NCI-H2107 treated with DMSO at 0.1 percent for 48 hours (cell line): Measurements from ENCODE around the gene TMEM120A.

ENCODE experiments used
- DNase-seq: peaks from one replicate; lab custom pipeline; 2025; ENCODE audit not compliant: unreplicated experiment; lab: John Stamatoyannopoulos, UW

The TMEM120A gene

DNA sequence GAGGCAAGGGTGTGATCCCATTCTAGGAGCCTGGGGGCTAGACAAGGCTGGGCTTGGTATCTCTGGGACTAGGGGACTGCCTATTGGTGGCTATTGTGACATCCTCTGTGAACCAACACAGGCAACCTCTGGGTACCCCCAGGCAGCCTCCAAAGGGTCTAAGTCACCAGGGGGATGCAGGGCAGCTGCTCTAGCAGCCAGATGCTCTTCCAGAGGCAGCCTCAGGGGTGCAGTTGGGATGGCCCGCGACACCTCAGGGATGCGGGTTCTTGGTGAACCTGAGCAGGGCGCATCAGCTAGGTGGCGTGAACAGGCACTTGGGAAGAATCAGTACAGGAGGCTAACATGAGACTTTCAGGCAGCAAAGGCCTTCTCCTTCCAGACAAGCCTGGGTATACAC is 1.6 kb upstream of the TMEM120A start:
- no peak for DNase-seq

DNA sequence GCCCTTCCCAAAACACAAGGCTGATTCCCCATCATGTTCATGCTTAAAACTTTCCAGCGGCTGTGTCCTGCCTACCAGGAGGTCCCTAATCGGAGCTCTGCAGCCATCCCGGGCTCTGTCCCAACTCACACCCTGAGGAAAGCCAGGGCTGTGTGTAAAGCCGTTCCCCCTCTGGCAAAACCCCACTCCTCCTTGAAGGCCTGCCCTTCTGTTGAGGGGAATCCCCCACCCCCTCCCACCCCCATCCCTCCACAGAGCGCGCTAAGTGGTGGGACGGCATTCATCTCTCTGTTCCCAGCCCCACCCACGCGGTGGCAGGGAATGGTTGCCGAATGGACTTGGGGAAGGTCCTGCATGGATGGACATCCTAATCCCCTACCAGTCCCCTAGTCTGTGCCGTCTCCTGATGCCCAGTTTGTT is 667 bp upstream of the TMEM120A start:
- DNase-seq = no peak

DNA sequence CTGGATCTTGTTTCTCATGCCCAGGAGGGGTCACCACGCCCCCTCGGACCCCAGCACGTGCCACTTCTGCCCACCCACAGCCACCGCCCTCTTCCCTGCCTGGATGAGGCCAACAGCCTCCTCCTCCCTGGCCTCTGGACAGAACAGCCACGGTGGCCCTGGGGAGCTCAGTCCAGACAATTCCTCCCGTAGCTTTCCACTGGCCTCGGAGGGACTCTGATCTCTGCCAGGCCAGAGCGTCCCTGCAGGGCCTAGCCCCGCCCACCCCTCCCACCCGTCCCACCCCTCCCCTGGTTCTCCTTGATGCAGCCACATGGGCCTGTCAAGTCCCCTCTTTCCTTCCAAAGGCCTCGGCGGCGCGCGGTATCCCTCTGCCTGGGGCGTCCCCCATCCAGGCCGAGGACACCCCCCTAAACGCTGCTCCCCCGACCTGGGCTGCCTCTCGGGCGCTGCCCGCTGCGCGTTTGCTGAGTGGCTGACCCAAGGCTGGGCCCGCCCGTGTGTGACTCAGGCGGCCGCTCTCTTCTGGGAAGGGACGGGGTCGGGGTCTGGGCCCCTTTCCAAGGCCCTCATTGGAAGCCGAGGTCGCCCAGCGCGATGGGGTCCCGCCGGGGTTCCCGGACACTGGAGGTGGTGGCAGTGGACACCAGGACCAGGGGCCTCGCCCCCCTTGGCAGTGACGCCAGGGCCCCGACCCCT is 557 bp downstream of the TMEM120A start:
- no peak for DNase-seq

DNA sequence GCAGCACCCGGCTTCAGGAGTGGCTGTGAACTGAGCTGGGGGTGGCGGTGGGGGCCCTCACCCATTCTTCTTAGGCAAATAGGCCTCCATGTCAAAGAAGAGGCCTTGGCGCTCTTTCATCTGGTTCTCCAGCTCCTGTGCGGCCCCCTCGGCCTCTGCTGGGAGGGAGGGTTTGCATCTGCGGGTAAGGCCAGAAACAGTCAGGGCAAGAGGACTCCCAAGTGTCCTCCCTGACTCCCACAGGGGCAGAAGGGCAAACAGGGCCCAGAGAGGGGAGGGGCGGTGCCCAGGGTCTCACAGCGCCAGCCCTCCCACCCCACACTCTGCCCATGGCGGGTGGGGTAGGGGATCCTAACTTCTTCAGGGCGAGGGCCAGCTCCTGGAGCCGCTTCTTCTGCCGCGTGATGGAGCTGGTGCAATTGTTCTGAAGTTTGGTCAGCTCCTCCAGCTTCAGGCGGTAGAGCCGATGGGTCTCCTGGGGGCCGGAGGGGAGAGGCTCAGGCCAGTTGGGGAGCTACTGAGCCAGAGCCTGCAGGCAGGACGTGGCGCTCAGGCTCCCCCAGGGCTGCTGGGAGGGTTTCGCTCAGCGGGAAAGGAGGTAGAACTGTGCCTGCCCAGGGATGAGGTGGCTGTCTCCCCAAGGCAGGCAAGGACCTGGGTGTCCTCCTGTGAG is 2.2 kb downstream of the TMEM120A start:
- DNase-seq = no peak

DNA sequence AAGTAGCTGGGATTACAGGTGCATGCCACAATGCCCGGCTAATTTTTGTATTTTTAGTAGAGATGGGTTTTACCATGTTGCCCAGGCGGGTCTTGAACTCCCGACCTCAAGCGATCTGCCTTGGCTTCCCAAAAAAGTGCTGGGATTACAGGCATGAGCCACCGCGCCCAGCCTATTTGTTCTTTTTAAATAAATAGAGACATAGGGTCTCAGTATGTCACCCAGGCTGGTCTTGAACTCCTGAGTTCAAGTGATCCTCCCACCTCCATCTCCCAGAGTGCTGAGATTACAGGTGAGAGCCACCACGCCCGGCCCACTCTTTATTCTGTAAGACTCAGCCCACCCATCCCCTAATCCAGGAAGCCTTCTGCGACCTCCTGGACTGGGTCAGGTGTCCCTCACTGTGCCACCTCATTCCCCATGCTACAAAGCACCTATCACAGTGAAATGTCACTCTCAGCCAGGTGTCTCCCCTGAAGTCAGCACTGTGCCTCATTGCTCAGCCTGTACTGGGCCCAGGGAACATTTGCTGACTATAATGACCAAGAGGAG is 2.8 kb downstream of the TMEM120A start:
- DNase-seq = no peak

DNA sequence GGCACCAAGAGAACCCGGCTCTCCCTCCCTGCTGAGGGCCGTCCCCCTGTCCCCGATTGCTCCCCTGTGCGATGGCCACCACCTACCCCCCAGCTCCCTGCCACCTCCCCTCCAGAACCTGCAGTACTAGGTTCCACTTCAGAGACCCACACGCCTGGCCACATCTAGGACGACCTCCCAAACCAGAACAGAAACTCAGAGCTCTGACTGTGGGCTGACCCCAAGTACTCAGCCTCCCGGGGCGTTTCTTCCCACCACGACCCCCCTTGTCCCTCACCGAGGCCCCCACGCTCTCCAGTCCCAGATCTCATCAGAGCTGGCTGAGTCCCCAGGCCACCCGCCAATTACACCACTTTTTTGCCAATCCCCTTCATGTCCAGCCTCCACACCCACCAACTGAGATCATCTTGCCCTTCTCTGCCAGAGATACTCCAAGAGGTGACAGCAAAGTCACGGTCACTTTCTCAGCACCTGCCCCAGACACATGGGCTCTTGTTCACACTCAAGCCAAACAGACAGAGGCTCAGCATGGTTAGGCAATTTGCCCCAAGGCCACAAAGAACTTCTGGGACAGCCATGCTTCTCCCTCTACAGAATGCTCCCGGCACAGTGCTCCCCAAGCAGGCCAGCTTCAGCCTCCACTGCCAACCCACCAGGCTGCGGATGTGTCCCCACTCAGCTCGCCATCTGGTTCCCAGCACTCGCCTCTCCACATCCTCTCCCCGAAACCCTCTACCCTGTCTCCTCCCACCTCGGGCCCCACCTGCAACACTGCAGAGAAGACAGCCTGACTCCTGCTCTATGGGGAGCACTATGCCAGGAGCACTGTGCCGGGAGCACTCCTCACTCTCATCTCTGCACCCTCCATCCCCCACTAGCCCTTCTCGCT is 4.7 kb downstream of the TMEM120A start:
- no peak for DNase-seq

DNA sequence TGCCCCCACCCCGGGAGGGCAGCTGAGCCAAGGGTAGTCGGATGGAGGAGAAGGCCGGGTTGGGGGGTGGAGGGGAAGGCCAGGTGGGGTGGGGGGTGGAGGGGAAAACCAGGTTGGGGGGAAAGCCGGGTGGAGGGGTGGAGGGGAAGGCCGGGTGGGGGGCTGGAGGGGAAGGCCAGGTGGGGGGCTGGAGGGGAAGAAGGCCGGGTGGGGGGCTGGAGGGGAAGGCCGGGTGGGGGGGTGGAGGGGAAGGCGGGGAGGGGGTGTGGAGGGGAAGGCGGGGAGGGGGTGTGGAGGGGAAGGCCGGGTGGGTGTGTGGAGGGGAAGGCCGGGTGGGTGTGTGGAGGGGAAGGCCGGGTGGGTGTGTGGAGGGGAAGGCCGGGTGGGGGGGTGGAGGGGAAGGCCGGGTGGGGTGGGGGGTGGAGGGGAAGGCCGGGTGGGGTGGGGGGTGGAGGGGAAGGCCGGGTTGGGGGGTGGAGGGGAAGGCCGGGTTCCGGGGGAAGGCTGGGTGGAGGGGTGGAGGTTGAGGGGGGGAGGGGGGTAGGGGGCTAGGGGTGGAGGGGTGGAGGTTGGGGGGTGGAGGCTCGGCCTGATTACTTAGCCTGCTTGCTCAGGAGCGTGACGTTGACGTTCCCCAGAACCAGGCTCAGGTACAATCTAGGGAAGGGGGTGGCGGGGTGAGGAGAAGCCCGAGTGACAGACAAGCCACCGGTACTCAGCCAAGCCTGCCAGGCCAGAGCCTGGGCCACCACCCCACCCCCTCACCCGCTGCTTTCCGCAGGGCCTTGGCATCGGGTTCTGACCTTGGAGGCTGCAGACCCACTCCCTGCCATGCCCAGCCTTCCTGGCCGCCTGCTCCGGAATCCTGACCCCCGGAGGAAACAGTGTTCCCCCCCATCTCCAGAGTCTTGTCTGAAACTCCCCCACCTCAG is 5.6 kb downstream of the TMEM120A start:
- DNase-seq = no peak

DNA sequence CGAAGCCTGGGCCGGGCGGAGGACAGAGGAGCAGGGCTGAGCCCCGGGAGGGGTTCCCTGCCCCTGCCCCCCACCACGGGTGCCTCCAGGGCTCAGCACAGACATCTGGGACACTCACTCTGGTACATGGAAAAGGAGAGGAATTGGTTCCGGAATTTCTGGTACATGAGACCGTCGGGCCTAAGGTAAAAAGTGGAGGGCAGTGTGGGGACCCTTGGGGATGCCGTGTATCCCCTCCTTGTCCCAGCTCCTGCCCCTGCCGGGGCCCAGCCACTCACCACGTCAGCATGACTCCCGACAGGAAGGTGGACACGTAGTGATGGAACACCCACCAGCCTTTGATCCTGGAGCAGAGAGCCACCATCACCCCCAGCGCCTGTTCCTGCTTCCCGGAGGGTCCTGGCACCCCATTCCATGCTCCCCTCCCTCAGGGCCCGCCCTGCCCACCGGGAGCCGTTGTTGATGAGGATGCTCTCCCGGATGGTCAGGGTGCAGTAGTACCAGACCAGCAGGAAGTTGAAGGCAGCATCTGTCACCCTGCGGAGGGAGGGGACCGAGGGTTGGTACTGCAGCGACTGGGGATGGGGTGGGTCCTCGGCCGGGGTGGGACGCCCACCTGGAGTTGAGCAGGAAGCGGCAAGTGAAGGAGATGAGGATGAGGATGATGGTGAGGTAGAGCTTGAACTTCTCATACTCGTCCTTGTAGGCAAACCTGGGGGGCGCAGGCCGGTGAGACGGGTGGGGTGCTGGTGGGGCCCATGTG is 6.4 kb downstream of the TMEM120A start:
- no peak for DNase-seq

DNA sequence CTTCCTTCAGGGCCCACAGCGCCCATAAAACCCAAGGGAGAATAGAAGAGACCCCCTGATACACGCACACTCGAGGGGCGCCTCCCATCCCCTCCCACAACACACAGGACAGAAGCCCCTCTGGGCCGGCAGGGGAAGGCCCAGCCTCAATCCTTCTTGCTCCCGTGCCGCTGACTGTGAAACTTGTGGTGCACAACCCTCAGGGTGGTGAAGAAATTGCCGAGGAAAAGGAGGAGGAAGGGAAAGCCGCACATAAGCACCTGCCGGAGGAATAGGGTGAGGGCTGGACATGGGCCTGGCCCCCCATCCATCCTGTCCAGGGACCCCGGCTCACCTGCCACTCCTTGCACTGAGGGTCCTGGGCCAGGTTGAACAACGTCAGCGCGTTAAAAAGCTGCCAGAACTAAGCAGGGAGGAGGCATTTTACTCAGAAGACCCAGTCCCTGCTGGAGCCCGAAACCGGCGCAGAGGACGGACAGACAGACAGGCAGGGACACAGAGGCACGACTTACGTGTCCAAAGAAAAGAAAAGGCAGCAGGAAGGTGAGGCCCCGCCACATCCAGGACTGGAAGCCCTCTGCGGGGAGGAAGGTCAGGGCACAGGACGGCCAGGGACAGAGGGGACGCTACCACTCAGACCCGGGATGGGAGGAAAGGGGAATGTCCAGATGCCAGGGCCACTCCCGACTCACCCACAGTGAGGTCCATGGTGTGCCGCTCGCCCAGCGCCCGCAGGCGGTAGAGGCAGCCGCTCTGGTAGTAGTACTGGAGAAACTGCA is 7.2 kb downstream of the TMEM120A start:
- no peak for DNase-seq

DNA sequence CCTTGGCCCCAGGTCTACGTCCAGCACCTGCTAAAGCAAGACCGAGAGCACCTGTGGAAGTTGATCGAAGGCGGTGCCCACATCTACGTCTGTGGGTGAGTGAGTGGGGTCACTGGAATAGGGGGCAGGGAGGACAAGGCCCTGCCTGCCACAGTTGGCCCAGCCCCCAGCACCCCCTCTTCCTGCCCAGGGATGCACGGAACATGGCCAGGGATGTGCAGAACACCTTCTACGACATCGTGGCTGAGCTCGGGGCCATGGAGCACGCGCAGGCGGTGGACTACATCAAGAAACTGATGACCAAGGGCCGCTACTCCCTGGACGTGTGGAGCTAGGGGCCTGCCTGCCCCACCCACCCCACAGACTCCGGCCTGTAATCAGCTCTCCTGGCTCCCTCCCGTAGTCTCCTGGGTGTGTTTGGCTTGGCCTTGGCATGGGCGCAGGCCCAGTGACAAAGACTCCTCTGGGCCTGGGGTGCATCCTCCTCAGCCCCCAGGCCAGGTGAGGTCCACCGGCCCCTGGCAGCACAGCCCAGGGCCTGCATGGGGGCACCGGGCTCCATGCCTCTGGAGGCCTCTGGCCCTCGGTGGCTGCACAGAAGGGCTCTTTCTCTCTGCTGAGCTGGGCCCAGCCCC is 8.1 kb downstream of the TMEM120A start:
- no peak for DNase-seq

DNA sequence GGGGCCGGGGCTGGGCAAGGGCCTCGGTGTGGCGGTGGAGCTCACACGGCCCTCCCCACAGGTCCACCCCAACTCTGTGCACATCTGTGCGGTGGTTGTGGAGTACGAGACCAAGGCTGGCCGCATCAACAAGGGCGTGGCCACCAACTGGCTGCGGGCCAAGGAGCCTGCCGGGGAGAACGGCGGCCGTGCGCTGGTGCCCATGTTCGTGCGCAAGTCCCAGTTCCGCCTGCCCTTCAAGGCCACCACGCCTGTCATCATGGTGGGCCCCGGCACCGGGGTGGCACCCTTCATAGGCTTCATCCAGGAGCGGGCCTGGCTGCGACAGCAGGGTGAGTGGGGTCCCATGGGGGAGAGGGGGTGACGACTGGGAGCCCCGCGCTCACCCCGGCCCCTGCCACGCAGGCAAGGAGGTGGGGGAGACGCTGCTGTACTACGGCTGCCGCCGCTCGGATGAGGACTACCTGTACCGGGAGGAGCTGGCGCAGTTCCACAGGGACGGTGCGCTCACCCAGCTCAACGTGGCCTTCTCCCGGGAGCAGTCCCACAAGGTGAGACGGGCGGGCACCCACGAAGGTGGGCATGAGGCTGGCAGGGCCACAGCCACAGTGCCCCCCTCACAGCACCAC is 8.8 kb downstream of the TMEM120A start:
- DNase-seq = no peak

DNA sequence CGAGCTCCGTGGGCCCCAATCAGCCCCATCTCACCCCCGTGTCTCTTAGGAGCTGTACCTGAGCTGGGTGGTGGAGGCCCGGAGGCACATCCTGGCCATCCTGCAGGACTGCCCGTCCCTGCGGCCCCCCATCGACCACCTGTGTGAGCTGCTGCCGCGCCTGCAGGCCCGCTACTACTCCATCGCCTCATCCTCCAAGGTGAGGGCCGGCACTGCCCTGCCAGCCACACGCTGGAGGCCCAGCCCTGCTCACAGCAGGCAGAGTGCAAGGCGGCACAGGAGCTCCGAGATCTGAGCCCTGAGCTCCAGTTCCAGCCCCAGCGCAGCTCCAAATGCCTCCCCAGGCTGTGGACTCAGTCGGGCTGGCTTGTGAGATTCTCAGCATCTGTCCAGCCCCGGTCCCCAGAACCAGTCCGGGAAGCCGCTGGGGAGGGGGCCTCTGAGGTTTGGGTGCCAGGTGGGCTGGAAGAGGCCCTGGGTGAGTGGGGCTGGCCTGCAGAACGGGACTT is 9.3 kb downstream of the TMEM120A start:
- DNase-seq = no peak

DNA sequence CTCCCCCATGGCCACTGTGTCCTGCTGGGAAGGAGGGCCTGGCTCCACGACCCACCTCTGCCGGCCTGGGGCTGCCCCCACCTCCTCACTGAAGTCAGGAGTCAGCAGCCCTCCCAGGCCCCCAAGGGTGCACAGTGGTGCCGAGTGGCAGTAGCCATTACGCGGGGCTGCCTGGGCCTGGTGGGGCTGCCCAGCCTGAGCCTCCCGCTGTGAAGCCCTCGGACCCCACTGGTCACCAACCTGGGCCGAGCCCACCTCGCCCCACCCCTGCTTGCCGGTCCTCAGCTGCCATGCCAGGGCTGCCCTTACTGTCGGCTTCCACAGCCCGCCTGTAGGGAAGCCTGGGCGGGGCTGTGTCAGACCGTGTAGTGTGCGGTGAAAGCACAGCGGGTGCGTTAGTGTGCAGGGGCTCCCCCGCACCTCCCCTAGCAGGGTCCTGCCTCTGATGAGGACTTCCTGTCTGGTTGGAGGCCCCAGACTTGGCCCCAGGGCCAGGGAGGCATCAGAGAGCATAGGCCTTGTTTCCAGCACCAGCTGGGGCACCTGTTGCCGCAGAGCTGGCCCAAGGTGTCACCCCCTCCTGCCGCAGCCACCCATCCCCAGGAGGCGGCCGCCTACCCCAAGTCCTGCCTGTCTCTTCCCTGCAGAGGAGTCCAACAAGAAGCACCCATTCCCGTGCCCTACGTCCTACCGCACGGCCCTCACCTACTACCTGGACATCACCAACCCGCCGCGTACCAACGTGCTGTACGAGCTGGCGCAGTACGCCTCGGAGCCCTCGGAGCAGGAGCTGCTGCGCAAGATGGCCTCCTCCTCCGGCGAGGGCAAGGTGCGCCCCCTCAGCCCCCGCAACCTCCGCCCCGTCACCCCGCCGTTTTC is 10.0 kb downstream of the TMEM120A start:
- no peak for DNase-seq

DNA sequence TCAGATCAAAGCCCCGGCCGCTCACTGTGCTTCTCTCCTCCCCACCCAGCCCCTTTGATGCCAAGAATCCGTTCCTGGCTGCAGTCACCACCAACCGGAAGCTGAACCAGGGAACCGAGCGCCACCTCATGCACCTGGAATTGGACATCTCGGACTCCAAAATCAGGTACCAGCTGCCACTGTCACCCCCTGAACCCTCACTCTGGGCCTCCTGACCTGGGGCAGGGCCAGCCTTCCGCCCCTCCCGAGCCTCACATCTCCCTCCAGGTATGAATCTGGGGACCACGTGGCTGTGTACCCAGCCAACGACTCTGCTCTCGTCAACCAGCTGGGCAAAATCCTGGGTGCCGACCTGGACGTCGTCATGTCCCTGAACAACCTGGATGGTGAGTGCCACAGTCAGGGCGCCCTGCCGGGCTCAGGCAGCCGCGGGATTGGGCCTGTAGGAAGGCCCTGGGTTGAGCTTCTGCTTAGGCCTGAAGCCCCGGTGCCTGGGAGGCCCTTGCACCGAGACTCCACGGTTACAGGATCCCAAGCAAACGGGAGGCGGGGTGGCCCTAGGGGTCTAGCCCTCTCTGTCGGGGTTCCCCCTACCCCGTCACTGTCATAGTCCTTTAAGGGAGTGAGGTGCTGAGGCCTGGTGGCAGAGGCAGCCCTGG is 10.8 kb downstream of the TMEM120A start:
- DNase-seq = no peak

DNA sequence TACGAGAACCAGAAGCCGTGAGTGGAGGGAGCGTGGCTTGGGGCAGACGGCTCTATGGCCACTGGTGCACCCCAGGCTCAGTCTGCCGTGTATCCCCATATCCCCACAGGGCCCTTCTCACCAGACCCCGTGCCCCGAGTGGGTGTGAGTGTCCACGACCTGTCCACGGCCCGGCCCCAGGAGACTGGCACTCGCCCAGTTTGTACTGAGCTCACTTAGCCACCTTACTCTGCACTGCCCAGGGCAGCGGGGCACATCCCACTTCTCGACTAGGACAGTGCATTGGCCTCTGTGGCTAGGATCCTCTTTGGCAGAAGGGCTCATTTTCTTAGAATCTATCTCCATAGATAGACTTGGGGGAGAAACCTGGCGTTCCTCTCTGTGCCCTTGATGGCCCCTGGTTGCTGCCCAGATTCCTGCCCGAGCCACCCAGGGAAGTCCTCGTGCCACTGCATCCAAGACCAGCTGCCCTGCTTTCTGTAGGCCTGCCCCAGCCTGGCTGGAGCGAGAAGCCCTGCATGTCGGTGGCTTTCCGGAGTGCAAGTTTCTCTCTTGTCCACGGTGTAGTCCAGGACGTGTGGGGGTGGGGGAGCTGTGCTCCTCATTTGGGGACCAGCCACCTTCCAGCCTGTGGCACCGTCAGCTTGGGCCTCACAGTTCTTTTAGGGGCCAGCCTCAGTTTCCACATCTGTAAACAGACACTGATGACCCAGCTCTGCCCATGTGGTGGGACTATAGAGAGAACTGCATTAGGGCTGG is 11.9 kb downstream of the TMEM120A start:
- no peak for DNase-seq
